ENCODE data around the gene EOGT. TPM values are rescaled to one million over a fixed set of nuclear protein-coding genes. Genes with fewer than 3 reads are reported as not detected.

EOGT gene
- total and polyA plus RNA-seq, 2 experiments from 2014 or later, result 11.9 to 27.2 TPM

DNA sequence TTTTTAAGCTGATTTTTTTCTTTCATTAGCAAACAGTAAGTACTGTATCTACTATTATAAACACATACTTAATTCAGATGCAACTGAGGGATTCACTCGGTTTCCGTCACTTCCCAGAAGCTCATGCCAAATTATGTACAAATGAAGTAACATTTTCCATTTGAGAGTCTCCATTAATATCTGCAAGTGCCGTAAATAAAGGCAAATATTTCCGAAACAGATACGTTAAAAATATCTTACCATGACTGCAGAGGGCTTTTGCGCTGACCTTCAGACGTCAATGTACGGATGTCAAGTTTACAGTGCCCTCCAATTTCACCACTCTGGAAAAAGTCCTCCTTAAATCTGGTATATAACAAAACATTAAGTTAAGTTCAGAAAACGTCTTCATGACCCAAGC is 9.3 kb downstream of the EOGT start:
- H3K27ac ChIP-seq (ENCODE audit: low read depth), result no peak overlapping the region
- no peak for DNase-seq (ENCODE audit: low spot score)
- H3K27ac Mint-ChIP-seq, result no peak overlapping the region
- no peaks in the 10 kb centered on the region for H3K27me3 ChIP-seq (ENCODE audit: insufficient read depth)
- peaks cover 9% of the 10 kb centered on the region; the same call in 1 of the 2 replicates for H3K4me1 ChIP-seq (ENCODE audit: insufficient read depth)
- ATAC-seq, result no peak
- H3K27me3 Mint-ChIP-seq (ENCODE audit: insufficient read depth, low read depth, poor library complexity), result no peaks in the 10 kb centered on the region
- H3K4me3 Mint-ChIP-seq, result no peak overlapping the region
- TF ChIP-seq, protein P1, sequence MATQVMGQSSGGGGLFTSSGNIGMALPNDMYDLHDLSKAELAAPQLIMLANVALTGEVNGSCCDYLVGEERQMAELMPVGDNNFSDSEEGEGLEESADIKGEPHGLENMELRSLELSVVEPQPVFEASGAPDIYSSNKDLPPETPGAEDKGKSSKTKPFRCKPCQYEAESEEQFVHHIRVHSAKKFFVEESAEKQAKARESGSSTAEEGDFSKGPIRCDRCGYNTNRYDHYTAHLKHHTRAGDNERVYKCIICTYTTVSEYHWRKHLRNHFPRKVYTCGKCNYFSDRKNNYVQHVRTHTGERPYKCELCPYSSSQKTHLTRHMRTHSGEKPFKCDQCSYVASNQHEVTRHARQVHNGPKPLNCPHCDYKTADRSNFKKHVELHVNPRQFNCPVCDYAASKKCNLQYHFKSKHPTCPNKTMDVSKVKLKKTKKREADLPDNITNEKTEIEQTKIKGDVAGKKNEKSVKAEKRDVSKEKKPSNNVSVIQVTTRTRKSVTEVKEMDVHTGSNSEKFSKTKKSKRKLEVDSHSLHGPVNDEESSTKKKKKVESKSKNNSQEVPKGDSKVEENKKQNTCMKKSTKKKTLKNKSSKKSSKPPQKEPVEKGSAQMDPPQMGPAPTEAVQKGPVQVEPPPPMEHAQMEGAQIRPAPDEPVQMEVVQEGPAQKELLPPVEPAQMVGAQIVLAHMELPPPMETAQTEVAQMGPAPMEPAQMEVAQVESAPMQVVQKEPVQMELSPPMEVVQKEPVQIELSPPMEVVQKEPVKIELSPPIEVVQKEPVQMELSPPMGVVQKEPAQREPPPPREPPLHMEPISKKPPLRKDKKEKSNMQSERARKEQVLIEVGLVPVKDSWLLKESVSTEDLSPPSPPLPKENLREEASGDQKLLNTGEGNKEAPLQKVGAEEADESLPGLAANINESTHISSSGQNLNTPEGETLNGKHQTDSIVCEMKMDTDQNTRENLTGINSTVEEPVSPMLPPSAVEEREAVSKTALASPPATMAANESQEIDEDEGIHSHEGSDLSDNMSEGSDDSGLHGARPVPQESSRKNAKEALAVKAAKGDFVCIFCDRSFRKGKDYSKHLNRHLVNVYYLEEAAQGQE (IDR thresholded peaks at IDR 0.05; ENCODE audit: unreplicated experiment), result no peak
- TF ChIP-seq ZNF331 (CRISPR knock-in tag; IDR thresholded peaks at IDR 0.05; ENCODE audit: low read depth), result no peak
- TF ChIP-seq EZH2 (IDR thresholded peaks at IDR 0.05; ENCODE audit: low read depth, unreplicated experiment), result no peak
- no peak for TF ChIP-seq CTCF (conservative IDR thresholded peaks at IDR 0.05; ENCODE audit: low read depth in 2 of 2)
- no peak for TF ChIP-seq ZNF114 (CRISPR knock-in tag; IDR thresholded peaks at IDR 0.05)
- no peak for TF ChIP-seq NANOG (IDR thresholded peaks at IDR 0.05; ENCODE audit: borderline replicate concordance)
- no peaks in the 10 kb centered on the region for H3K9me2 ChIP-seq (ENCODE audit: insufficient read depth)
- no peaks in the 10 kb centered on the region for H3K9me3 Mint-ChIP-seq
- H3K79me2 ChIP-seq (replicated peaks; ENCODE audit: insufficient read depth), result no peaks in the 10 kb centered on the region
- no peak overlapping the region for H3K4me3 ChIP-seq
- no peak overlapping the region for H3K4me2 ChIP-seq
- peaks cover 12% of the 10 kb centered on the region for H3K36me3 ChIP-seq (ENCODE audit: insufficient read depth)
- H2AFZ ChIP-seq, result no peak overlapping the region
- H4K20me1 ChIP-seq (replicated peaks; ENCODE audit: insufficient read depth), result no peaks in the 10 kb centered on the region
- H3F3A ChIP-seq (replicated peaks; ENCODE audit: low read depth), result no peaks in the 10 kb centered on the region
- peaks cover 13% of the 10 kb centered on the region for H3K4me1 Mint-ChIP-seq
- H3K36me3 Mint-ChIP-seq (ENCODE audit: low read depth), result peaks cover 61% of the 10 kb centered on the region

DNA sequence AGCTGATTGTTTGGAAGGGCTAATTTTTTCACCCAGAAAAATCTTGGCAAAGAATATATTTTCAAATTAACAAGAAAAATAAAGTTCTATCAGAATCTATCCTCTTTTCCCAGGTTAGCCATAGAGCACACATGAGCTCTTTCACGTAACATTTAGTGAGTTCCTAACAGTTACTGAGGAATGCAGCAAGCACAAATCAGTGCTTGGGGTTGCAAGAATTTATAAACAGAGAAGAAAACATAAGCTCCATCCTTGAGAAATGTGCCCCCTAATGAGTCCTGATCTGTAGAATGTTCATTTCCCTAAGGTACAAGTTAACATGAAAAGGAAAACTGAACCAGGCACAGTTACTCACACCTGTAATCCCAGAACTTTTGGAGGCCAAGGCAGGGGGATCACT is 13.9 kb downstream of the EOGT start:
- Mint-ChIP-seq H3K9me3 (no peaks in the 10 kb centered on the region), H3K27me3 (ENCODE audit: insufficient read depth, low read depth, poor library complexity) (peaks cover 4% of the 10 kb centered on the region), H3K4me1 (no peaks in the 10 kb centered on the region), H3K27ac (no peak overlapping the region), H3K4me3 (no peak overlapping the region), H3K36me3 (ENCODE audit: low read depth) (peaks cover 59% of the 10 kb centered on the region)
- Histone ChIP-seq H4K20me1 (replicated peaks; ENCODE audit: insufficient read depth) (no peaks in the 10 kb centered on the region), H3K4me1 (ENCODE audit: insufficient read depth) (no peaks in the 10 kb centered on the region), H3K4me3 (no peak overlapping the region), H2AFZ (no peak overlapping the region), H3K4me2 (no peak overlapping the region), H3K79me2 (replicated peaks; ENCODE audit: insufficient read depth) (no peaks in the 10 kb centered on the region), H3K27ac (ENCODE audit: low read depth) (no peak overlapping the region), H3K36me3 (ENCODE audit: insufficient read depth) (peaks cover 6% of the 10 kb centered on the region), H3K27me3 (ENCODE audit: insufficient read depth) (no peaks in the 10 kb centered on the region), H3K9me2 (ENCODE audit: insufficient read depth) (no peaks in the 10 kb centered on the region), H3F3A (replicated peaks; ENCODE audit: low read depth) (no peaks in the 10 kb centered on the region)
- ATAC-seq, result no peak
- no peak for DNase-seq (ENCODE audit: low spot score)
- TF ChIP-seq EZH2phosphoT487 (IDR thresholded peaks at IDR 0.05; ENCODE audit: unreplicated experiment), result no peak
- no peak for TF ChIP-seq POLR2AphosphoS5 (IDR thresholded peaks at IDR 0.05; ENCODE audit: low read depth)
- TF ChIP-seq JUNB (IDR thresholded peaks at IDR 0.05; ENCODE audit: unreplicated experiment), result no peak
- TF ChIP-seq, protein P2, sequence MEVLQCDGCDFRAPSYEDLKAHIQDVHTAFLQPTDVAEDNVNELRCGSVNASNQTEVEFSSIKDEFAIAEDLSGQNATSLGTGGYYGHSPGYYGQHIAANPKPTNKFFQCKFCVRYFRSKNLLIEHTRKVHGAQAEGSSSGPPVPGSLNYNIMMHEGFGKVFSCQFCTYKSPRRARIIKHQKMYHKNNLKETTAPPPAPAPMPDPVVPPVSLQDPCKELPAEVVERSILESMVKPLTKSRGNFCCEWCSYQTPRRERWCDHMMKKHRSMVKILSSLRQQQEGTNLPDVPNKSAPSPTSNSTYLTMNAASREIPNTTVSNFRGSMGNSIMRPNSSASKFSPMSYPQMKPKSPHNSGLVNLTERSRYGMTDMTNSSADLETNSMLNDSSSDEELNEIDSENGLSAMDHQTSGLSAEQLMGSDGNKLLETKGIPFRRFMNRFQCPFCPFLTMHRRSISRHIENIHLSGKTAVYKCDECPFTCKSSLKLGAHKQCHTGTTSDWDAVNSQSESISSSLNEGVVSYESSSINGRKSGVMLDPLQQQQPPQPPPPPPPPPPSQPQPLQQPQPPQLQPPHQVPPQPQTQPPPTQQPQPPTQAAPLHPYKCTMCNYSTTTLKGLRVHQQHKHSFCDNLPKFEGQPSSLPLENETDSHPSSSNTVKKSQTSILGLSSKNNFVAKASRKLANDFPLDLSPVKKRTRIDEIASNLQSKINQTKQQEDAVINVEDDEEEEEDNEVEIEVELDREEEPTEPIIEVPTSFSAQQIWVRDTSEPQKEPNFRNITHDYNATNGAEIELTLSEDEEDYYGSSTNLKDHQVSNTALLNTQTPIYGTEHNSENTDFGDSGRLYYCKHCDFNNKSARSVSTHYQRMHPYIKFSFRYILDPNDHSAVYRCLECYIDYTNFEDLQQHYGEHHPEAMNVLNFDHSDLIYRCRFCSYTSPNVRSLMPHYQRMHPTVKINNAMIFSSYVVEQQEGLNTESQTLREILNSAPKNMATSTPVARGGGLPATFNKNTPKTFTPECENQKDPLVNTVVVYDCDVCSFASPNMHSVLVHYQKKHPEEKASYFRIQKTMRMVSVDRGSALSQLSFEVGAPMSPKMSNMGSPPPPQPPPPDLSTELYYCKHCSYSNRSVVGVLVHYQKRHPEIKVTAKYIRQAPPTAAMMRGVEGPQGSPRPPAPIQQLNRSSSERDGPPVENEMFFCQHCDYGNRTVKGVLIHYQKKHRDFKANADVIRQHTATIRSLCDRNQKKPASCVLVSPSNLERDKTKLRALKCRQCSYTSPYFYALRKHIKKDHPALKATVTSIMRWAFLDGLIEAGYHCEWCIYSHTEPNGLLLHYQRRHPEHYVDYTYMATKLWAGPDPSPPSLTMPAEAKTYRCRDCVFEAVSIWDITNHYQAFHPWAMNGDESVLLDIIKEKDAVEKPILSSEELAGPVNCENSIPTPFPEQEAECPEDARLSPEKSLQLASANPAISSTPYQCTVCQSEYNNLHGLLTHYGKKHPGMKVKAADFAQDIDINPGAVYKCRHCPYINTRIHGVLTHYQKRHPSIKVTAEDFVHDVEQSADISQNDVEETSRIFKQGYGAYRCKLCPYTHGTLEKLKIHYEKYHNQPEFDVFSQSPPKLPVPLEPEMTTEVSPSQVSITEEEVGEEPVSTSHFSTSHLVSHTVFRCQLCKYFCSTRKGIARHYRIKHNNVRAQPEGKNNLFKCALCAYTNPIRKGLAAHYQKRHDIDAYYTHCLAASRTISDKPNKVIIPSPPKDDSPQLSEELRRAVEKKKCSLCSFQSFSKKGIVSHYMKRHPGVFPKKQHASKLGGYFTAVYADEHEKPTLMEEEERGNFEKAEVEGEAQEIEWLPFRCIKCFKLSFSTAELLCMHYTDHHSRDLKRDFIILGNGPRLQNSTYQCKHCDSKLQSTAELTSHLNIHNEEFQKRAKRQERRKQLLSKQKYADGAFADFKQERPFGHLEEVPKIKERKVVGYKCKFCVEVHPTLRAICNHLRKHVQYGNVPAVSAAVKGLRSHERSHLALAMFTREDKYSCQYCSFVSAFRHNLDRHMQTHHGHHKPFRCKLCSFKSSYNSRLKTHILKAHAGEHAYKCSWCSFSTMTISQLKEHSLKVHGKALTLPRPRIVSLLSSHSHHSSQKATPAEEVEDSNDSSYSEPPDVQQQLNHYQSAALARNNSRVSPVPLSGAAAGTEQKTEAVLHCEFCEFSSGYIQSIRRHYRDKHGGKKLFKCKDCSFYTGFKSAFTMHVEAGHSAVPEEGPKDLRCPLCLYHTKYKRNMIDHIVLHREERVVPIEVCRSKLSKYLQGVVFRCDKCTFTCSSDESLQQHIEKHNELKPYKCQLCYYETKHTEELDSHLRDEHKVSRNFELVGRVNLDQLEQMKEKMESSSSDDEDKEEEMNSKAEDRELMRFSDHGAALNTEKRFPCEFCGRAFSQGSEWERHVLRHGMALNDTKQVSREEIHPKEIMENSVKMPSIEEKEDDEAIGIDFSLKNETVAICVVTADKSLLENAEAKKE (CRISPR knock-in tag; IDR thresholded peaks at IDR 0.05), result no peak

Measured in GM23338 (cell line).